ENCODE results near the gene ARHGAP6. TPM values are rescaled to one million over a fixed set of nuclear protein-coding genes. Genes with fewer than 3 reads are reported as not detected.
"Not testable (repeated sequence)": the region's sequence is repeated elsewhere in the genome, so short reads cannot be mapped to it uniquely, and the experiment has no call there.

The ARHGAP6 gene
- total RNA-seq, 1 experiment from 2014 or later = 0.28 TPM

- DNase-seq (ENCODE audit: low spot score) = peak; percentile 55
Observed at GRCh38 chrX:11579636-11580600, 85.8 kb downstream of the ARHGAP6 start.

GRCh38 chrX:11578301-11578700, 87.4 kb downstream of the ARHGAP6 start:
- not testable (repeated sequence) for DNase-seq (ENCODE audit: low spot score)

GRCh38 chrX:11577603-11578002, 88.1 kb downstream of the ARHGAP6 start:
- no peak for DNase-seq (ENCODE audit: low spot score)

GRCh38 chrX:11575332-11575731, 90.4 kb downstream of the ARHGAP6 start:
- no peak for DNase-seq (ENCODE audit: low spot score)

DNA sequence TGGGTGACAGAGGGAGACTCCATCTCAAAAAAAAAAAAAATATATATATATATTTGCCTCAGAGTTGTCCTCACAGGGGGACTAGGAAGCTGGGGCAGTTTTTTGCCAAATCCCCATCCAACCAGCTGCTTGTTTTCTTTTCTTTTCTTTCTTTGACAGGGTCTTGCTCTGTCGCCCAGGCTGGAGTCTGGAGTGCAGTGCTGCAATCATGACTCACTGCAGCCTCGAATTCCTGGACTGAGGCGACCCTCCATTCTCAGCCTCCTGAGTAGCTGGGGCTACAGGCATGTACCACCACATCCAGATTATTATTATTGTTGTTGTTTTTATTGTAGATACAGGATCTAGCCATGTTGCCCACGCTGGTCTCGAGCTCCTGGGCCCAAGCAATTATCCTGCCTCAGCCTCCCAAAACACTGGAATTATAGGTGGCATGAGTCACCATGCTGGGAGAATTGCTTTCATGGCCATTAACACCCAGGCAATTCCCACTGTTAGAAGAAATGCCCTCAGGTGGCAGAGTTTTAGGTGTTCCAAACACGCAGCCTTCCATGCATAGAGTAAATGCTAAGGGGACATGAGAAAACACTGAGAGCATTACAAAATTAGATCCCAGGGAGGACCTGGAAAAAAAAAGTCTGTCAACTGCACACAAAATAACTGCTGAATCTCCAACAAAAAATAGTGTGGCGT, 98.0 kb downstream of the ARHGAP6 start:
- DNase-seq (ENCODE audit: low spot score) = no peak

DNA sequence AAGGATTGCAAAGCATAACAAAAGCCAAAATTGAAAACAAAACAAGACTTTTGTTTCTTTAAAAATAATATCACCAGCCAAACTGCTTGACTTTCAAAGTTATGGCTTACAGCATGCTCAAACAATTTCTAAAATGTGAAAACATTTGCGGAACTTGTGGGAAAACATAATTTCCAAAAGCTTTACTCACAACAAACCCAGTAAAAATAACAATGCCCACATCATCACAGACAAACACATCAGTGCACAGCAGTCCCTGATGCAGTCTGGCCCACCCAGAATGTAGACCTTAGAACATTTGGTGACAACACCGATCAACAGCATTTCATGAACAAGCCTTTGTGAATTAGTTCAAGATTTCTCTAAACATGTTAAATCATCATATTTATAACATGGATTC, 98.9 kb downstream of the ARHGAP6 start:
- no peak for DNase-seq (ENCODE audit: low spot score)

GRCh38 chrX:11566173-11566572, 99.5 kb downstream of the ARHGAP6 start:
- no peak for DNase-seq (ENCODE audit: low spot score)

DNA sequence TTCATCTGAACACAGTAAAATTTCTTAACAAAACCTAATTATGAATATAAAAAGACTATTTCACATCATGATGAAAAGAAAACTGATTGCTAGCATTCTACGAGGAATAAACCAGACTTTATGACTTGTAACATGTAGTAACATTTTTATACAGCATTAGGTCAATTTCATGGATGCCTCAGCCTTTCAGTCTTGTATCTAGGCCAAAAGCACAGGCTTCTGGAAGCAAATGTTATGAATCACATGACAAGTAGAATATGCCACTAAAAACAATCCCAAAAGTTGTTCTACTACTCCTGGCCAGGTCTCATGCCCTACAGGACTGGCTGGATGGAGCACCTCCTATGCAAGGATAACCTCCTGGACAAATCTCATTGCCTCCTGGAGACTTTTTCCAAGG, 101.2 kb downstream of the ARHGAP6 start:
- DNase-seq (ENCODE audit: low spot score) = no peak

GRCh38 chrX:11562570-11562969, 103.2 kb downstream of the ARHGAP6 start:
- no peak for DNase-seq (ENCODE audit: low spot score)

GRCh38 chrX:11558972-11559371, 106.7 kb downstream of the ARHGAP6 start:
- peak; percentile 26 for DNase-seq (ENCODE audit: low spot score)

GRCh38 chrX:11557120-11557519, 108.6 kb downstream of the ARHGAP6 start:
- DNase-seq (ENCODE audit: low spot score) = peak; percentile 79

GRCh38 chrX:11555759-11556158, 110.0 kb downstream of the ARHGAP6 start:
- peak; percentile 67 for DNase-seq (ENCODE audit: low spot score)

DNA sequence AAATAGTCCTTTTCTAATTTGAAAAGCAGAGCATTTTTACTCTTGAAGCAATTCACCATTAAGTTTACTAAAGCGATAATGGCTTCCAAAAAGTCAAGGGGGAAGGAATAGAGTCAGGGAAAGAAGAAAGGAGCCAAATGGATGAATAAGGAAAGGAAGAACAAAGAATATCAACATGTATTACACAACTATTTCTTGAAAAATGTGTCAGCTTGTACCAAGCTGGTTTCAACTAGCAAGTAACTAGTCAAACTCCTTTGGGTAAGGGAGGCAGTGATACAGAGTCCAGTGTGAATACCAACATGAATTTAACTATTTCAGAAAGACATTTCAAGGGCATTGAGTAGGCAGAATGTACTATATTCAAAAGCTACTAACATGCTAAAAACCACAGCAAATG, 112.1 kb downstream of the ARHGAP6 start:
- DNase-seq (ENCODE audit: low spot score) = no peak

- DNase-seq (ENCODE audit: low spot score) = no peak
Observed at GRCh38 chrX:11551151-11551550, 114.6 kb downstream of the ARHGAP6 start.

- no peak for DNase-seq (ENCODE audit: low spot score)
Observed at GRCh38 chrX:11546917-11547316, 118.8 kb downstream of the ARHGAP6 start.

DNA sequence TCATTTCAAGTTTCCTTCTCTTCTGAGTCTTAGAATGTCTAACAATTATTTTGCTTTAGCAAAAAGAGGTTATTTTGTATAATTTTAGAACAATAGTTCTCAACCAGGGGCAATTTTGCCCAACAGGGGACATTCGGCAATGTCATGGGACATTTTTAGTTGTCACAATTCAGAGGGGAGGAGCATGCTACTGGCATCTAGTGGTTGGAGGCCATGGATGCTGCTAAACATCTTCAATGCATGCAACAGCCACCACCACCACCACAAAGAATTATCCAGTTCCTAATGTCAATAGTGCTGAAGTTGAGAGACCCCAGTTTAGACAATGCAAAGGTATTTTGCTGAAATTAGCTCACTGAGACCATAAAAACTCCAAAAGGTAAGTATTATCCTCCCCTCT, 122.5 kb downstream of the ARHGAP6 start:
- DNase-seq (ENCODE audit: low spot score) = no peak

DNA sequence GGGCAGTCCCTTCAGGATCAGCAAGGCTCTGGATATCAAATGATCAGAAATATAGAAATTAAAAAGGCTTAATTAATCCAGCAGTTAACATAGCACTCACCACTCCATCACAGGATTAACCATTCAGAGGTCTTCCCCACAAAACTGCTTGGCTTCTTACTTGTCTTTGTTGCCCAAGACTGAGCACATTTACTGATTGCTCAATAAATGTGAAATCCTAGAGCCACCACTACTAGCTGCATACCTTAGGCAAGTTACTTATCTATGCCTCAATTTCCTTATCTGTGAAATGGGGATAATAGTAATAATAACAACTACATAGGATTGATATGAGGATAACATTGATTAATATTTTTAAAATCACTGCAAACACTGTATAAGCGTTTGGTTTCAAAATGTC, 124.2 kb downstream of the ARHGAP6 start:
- no peak for DNase-seq (ENCODE audit: low spot score)

- no peak for DNase-seq (ENCODE audit: low spot score)
Observed at GRCh38 chrX:11540532-11541377, 125.0 kb downstream of the ARHGAP6 start.

GRCh38 chrX:11537141-11537540, 128.6 kb downstream of the ARHGAP6 start:
- DNase-seq (ENCODE audit: low spot score) = no peak

- no peak for DNase-seq (ENCODE audit: low spot score)
Observed at GRCh38 chrX:11535156-11535919, 130.4 kb downstream of the ARHGAP6 start.

DNA sequence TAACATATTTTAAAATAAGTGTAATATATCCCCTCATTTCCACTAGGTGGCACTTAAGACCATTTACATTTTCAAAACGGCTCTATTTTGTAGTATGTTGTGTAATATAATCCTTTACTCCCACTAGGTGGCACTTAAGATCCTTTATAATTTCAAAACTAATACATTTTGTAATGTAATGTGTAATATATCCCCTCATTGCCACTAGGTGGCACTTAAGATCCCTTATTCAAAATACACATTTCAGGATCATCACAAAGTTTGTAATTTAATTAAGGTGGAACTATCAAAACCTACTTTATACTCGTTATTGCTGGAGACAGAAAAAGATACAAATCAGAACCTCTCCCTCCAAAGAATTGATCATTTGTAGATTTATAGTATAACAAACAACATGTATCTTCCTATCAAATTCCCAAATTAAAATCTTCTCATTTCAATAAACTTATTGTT, 132.5 kb downstream of the ARHGAP6 start:
- DNase-seq (ENCODE audit: low spot score) = peak; percentile 81

Data from A172 (cell line).